ENCODE measurements around the gene ABCC4.

Gene ABCC4

GRCh38 chr13:95099541-95099940 is 201.7 kb downstream of the ABCC4 start:
- no peak for DNase-seq

GRCh38 chr13:95098916-95099315 is 202.3 kb downstream of the ABCC4 start:
- DNase-seq: no peak

- no peak for DNase-seq
Observed at GRCh38 chr13:95091755-95092154, 209.5 kb downstream of the ABCC4 start.

DNA sequence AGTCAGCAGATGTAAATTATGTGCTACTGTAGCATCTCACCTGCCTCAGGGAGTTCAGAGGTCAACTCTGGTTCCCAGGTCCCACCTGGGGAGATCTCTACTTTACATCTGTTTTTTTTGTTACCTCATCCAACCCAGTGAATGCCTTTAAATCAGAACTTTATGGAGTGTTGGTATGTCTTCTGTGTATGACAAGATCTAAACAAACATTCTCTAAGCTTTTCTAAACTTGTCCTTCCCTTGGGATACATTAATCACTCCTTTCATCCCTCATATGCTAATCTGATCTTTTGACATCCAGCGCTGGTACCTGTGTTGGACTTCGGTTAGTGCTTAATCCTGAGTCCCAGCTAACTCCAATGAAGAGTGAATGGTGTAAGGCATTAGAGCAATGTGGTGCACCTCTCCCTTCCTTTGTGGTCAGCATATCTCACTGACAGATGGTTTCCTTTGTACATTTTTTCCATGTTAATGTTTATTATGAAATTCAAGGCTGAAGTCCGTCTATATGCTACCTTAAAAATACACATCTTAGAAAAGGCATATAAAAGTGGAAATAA is 213.4 kb downstream of the ABCC4 start:
- no peak for DNase-seq

GRCh38 chr13:95086761-95087160 is 214.5 kb downstream of the ABCC4 start:
- DNase-seq: no peak

DNA sequence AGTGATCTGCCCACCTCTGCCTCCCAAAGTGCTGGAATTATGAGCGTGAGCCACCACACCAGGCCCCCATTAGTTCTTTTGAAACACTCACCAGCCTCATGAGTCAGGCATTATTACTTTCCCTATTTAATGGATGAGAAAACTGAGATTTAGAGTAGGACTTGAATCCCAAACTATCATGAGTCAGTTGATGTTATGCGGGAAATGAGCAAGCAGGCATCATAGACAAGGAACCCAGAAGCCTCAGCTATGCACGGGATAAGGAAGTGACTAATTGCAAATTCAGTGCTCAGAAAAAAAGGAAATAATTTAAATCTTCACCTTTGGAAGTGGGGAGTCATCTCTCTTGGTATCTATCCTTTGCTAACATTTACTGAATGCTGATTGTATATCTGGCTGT is 217.5 kb downstream of the ABCC4 start:
- DNase-seq: no peak

DNA sequence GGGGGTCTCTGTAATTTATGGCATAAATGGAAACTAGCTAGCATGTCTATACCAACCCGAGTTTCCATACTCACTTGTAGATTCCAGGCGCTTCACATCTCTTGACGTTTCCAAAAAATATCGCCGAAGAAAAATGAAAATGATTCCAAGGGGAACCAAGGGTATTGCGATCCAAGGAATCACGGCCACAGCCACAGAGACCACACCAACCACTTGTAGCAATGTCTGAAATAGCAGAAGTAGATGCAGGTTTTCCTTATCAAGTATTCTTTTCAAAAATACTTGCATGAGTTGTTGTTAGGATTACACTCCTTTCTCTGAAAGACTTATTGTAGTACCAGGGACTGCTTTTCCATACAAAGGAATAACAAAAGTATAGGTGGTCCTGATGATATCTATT is 218.2 kb downstream of the ABCC4 start:
- no peak for DNase-seq

- DNase-seq: no peak
Observed at GRCh38 chr13:95075506-95075905, 225.7 kb downstream of the ABCC4 start.

GRCh38 chr13:95074820-95075219 is 226.4 kb downstream of the ABCC4 start:
- no peak for DNase-seq

DNA sequence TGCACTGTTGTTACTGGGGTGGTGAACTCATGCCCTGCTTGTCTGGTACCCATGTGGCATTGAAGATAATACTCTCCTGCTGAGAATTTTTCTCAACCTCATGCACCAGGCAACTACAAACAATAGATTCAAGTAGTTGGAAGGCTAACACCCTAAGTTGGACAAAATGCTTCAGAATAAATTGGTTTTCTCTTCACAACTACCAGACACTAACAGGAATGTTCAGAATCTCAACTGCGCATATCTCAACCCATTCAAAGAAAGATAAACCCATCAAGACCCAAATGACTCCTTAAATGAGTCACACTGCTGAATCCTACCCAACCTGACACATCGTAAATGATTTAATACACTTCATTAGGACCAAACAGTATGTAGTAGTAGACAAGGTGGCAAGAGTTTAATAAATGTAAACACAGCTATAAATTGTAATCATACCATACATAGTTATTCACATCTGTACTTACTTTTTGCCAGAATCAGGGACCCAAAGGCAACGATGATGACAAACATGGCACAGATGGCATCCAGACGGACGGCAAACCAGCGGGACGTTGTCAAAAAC is 227.4 kb downstream of the ABCC4 start:
- no peak for DNase-seq

GRCh38 chr13:95067303-95067702 is 233.9 kb downstream of the ABCC4 start:
- DNase-seq: no peak

DNA sequence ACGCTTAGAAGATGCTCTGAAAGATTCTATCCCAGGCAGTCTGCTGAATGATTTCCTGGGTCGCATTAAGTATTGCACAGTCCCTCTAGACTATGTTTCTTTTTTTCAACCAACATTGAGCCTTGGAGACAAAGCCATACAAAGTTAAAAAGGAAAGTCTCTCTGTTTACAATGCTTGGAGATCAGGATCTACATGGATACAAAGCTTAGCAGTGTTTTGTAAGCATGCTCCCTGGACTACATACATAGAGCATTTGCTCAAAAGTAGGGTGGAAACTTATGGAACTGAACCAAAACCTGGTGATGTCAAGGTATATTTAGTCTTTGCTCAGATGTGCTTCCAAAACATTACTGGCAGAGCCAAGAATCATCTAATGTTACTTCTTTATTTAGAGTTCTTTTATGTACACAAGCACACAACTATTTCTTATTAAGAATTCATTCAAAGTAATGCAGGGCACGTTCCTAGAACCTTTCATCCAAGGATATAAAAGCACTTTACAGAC is 241.2 kb downstream of the ABCC4 start:
- DNase-seq: no peak

- DNase-seq: no peak
Observed at GRCh38 chr13:95059306-95059705, 241.9 kb downstream of the ABCC4 start.

DNA sequence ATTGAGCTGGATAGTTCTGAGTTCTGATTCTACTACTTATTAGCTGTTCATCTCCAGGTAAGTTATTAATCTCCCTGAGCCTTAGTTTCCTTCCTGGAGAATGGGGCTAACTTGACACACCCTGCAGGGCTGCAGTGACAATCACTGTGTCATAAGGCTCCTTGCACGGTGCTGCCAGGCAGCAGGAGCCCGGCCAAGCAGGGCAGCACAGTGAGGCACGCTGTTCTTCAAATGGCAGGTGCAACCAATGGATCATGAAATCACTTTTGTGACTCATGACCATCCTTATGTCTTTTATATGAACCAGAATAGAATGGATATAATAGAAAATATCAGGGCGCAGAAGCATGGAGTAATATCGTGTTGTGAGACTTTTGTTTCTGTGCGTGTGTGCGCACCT is 242.6 kb downstream of the ABCC4 start:
- DNase-seq: no peak

DNA sequence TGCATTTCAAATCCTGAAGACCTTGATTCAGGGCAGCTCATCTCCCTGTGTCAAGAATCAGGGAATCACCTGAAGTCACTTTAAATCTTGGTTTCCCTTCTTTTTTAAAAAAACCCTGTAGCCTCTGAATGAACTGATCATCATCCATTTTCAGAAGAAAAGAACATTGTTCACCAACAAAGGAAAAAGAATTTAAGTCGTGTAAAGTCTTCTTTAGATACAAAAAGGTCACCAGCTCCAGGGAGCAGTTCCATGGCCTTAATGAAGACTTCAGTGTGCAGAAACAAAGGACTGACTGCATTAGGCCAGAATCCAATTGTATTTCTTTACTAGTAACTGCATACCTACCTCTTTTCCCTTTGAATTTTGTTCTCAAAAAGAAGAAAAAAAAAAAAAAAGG is 245.0 kb downstream of the ABCC4 start:
- no peak for DNase-seq

- no peak for DNase-seq
Observed at GRCh38 chr13:95050800-95051615, 250.2 kb downstream of the ABCC4 start.

DNA sequence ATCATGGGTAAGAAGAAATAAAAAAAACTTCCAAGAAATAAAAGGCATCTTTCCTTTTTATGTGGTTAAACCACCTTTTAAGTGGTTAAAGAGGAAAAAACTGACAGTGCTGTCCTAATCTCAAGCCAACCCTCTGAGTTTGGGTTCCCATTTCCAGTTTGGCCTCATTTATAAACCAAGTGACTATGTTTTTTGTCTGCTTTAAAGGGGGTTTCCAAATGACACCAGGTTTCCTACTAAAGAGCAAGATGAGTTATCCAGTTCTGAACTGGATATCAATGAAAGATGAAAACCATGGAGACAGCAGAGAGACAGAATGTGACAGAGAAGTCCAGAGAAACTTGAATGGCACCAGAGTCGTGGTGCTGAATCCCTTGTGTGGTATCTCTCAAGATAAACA is 251.5 kb downstream of the ABCC4 start:
- no peak for DNase-seq

DNA sequence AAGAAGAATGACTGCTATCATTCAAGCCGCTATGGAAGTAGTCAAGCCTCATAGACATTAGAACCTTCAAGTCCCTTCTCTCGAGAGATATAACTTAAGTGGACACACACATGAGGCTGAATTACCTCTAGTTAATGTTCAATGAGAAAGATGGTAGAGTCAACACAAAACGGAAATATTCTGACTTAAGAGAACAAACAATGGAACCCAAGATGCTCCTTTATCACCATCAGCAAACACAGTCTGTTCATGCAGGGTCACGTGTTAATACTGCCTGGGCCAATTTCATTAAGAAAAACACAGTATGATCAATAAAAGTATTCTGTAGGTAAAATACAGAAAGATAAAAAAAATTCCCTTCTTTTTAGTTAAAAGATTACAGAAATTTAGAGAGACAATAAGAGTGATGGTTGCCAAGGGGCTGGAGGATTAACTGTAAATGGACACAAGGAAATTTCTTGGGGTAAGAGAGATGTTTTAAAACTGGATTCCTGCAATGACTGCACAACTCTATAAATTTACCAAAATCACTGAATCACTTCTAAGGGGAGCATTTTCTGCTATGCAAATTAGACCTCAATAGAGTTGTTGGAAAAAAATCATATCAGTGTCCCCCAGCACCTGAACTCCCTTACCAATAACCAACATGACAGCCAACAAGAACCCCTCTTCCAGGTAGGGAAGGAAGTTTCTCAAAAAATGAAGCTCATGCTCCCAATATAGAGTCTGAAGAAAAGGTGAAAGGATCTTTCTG is 256.6 kb downstream of the ABCC4 start:
- DNase-seq: no peak

DNA sequence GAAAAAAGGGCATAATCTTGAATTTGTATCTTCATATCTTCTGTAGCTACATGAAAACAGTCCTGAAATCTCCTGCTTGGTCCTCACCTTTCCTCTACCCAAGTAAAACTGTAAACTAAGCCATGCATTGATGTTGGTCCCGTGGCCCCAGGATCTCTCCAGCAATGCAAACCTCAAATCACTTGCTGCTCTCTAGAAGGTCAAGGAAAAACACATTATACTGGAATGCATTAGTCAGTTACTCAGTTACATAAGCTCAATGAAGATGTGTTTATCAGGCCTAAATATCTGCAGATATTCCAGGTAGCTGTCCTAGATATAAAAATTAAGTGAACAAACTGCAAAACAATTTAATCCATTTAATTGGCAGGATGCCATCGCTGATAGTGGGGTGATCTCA is 261.8 kb downstream of the ABCC4 start:
- no peak for DNase-seq

GRCh38 chr13:95038949-95039348 is 262.3 kb downstream of the ABCC4 start:
- no peak for DNase-seq

DNA sequence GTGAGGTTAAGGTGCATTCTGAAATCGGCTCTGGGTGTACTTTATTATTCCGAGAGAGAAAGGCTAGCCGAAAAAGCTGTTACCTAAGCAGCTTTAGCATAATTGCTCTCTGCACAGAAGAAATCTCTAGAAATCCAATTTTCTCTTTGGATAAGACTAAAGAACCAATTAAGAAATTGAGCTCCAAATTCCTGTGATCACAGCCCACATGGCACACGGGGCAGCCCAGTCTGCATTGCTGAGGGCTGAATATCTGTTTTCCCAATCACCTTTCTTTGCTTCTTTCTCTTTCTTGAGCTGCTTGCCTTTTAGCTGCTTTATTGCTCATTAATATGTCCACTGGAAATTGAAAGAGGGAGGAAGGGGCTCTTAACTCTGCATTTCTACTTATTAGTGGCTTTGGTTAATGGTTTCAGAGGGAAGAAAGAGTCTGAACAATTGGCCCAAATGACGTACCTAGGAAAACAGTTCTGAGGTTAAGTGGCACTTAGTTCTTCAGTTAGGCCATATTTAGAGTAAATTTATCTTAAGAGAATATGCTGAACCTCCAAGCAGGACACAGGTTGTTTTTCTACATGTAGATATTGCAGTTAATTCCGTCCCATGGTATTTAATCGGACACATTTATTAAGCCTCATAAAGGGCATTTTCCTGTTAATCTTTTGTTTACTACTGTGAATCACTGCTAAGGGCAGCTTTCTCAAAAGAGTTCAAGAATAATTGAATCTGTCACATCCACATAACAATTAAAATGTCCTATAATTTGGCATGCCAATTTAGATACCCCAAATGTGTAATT is 265.7 kb downstream of the ABCC4 start:
- DNase-seq: no peak

DNA sequence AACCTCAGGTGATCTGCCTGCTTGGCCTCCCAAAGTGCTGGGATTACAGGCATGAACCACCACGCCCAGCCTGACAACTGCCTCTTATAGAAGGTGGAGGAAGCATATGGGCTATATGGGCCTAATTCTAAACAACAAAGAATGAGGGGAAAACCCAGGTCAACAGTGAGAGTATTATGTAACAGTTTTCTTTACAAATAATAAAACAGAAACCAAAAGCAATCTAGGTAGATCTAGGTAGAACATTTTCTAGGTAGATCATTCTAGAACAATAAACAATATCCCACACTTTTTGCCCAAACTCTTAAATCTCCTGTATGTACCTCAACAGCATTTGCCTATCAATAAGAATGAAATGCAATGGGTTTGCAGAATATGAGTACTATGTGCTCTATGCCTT is 267.4 kb downstream of the ABCC4 start:
- DNase-seq: no peak

GRCh38 chr13:95032121-95032520 is 269.1 kb downstream of the ABCC4 start:
- no peak for DNase-seq
